ENCODE data around the gene PNLIPRP1.
A peak's percentile ranks its signal among the peaks of the same experiment; 100 is the strongest.

The PNLIPRP1 gene

GRCh38 chr10:116632596-116633215 is 41.9 kb downstream of the PNLIPRP1 start:
- no peak for DNase-seq

DNA sequence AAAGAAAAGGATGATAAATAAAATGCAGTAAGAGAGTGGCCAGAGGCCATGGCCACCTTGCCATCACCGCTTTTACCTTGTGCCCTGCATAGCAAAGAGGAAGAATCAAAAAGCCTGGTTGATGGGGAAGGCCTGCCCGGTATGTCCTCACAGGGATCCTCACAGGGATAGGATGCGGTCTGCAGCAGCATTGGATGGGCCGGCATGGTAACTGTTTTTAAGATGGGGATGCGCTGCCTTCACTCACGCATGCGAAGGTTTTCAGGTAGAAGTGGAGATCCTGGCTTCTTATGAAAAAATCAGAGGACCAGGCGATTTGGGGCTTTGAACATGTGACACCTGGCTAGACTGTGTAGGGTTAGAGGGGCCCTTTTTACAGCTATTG is 42.4 kb downstream of the PNLIPRP1 start:
- DNase-seq: no peak

- no peak for DNase-seq
These were observed 43.6 kb downstream of the PNLIPRP1 start for GRCh38 chr10:116634126-116634975.

- no peak for DNase-seq
These were observed 45.6 kb downstream of the PNLIPRP1 start for GRCh38 chr10:116636385-116636784.

DNA sequence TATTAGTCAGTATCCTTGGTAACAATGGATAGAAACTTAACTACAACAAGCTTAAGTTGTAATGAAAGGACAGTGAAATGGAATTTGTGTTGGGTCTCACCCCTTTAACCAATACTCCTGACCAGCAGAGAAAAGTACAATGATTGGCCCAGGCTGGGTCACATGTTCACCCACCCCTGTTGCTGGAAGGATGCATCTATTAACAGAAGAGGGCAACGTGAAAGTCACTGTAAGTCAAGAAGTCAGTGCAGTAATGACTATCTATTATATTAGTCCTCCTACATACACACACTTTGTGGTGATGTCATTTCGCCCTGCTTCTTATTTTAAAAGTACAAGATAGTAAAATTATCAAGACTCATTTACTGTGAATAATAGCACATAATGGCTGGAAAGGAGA is 46.2 kb downstream of the PNLIPRP1 start:
- no peak for DNase-seq

- no peak for DNase-seq
These were observed 47.1 kb downstream of the PNLIPRP1 start for GRCh38 chr10:116637830-116638229.

DNA sequence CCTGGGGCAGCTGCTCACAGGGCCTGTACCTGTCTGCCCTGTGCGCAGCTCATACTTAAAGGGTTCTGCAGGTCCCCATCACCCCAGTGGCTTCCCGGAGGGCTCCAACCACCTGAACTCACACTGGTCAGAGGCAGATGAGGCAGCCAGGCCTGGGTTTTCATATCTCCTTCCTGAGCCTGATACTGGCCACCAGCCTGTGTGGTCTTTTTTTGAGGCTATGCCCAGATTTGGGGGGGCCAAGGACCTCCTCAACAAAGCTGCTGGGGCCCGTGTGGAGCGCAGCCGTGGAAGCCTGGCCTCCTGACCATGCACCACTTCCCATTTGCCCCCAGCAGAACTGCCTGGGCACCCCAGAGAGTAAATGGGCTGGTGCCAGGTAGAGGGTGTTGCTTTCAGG is 55.7 kb downstream of the PNLIPRP1 start:
- no peak for DNase-seq

- DNase-seq: no peak
These were observed 58.1 kb downstream of the PNLIPRP1 start for GRCh38 chr10:116648903-116649302.

DNA sequence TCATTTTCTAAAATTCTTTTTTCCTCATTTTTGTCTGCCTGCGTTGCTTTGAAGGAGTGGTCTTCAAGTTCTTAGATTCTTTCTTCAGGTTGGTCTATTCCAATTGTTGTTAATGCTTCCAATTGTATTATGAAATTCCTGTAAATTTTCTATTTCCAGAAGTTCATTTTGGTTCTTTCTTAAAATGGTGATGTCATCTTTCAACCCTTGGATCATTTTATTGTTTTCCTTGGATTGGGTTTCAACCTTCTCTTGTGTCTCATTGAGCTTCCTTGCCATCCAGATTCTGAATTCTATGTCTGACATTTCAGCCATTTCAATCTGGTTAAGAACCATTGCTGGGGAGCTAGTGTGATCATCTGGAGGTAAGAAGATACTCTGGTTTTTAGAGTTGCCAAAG is 63.1 kb downstream of the PNLIPRP1 start:
- DNase-seq: no peak

DNA sequence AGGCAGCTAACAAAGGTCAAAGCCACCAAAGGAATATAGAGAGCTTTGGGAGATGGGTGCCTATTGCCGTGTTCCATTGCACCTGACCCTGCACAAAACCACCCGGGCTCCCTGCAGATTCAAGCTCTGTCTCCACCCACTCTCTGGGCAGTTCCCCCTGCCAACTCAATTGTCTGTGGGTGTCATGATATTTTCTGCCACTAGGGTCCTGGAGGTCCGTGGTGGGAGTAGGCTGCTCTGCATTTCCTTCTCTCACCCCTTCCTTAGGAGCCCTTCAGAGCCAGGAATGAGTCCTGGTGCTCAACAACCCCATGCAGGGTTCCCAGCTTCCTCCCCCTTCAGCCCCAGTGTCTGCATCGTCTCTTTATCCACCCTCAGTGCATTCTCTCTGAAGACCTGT is 64.1 kb downstream of the PNLIPRP1 start:
- peak; percentile 68 for DNase-seq

DNA sequence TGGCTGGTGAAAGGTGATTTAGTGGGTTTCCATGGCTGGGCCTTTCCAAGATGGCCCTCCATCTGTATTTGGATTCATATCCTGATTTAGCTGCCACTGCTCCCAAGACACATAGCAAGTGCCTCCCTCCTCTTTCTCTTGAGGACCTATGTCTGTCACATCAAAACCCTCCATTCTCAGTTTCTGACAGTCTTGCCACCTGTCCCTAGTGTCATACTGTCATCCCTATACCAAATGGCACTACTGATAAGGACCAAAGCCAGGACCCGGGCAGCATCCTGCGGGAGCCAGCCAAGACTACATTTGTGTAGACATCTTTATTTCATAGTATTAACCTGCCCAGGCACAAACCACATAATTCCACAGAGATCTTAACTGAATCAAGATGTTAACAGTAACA is 64.8 kb downstream of the PNLIPRP1 start:
- no peak for DNase-seq

- DNase-seq: no peak
These were observed 65.3 kb downstream of the PNLIPRP1 start for GRCh38 chr10:116656044-116656443.

DNA sequence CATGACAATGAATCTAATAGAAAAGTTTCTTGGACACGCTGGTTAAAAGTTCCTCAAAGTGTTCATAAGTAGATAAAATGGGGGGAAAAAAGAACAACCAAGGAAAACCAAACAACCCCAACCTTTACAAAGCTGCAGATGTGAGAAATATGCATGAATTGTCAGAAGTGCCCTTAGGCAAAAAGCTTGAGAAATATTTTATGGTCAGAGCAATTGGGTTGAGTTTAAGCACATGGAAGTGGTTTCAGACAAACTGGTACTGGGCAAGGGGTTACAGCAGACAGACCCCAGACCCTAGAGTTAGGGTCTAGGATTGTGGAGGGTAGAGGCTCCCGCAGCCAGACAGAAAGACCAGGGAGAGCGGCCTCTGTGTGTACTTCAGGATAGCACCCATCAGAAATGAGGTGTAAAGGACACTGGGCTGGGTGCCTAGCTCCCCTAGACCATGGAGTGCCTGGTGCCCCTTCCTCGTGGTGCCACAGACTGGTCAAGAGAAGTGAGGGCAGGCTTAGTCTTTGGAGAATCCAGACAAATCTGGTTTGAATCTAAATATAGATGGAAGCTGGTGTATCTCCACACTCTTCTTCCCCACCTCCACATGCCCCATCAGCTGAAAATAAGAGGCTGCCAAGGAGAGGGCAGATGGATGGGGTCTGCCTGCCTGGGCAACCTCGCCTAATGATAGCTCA is 67.2 kb downstream of the PNLIPRP1 start:
- no peak for DNase-seq
